Endothelial cell of hepatic sinusoid (primary cell): ENCODE data around the gene TNS3.

Experiments used
- in situ Hi-C: cut with HindIII; loops from 2 replicates; pipeline ENCODE4 v1.10.0; 2017; ENCODE audit warnings: low sequenced_read_pairs

The TNS3 gene

DNA sequence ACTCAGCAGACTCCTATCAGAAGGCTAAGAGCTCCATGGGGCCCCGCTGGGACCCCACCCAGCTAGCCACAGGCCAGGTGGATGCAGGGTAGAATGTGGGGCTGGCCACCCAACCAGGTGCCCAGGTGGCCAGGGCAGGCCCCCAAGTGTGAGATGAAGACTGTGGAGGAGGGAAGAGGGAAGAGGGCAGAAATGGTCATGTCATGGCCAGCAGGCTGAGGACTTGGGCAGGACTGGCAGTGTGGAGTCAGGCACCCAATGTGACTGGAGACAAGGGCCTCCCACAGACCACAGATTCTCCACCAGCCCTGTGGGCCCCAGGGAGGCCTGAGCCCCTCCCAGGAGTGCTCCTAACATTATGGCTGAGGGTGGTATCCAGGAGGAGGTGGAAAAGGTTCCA is 141.6 kb downstream of the TNS3 start:
- in situ Hi-C loops: no loop called here

DNA sequence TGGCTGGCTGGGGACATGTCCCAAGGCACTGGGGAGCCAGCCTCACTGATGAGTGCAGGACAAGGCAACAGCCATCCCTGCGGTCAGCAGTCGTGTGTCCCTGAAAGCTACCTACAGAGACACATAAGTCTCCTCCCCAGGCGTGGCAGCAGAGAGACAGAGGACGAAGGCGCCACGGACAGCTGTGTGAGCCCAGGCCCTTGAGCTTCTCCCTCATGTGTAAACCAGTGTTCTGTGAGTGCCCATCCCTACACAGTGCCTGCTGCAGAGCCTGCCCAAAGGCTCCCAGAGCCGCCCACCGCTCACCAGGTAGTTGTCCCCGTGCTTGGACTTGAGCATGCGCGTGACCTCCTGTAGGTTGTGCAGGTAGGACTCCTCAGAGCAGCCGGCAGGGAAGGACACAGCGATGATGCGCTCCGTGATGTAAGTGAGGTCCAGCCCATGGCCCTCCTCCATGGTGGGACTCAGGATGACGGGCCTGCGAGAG is 142.7 kb downstream of the TNS3 start:
- in situ Hi-C loops: no loop called here

DNA sequence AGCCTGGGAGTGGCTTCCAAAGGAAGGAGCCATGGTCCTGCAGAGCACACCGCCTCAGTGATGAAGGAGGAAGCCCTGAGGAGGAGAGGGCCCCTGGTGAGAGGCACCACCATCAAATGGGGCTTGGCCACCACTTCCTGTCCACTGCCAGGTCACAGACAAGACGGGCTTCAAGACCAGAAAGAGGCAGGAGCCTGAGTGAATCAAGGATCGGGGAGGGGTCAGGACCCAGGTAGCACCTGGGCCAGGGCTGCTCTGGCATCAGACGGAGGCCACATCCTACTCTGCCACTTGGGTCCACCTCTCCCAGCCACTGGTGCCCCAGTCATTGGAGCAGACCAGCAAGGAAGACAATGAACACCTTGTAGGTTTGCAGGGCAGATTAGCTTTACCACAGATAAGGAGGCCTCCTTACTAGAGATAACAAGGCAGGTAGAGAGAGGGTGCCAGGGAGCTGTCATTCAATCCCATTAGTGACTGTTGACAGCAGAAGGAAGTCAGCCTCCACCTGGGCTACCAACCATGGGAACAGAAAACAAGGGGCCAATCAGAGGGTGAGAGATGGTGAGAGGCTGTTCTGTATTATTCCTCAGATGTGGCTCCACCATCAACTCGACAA is 143.4 kb downstream of the TNS3 start:
- in situ Hi-C loops: no loop called here

DNA sequence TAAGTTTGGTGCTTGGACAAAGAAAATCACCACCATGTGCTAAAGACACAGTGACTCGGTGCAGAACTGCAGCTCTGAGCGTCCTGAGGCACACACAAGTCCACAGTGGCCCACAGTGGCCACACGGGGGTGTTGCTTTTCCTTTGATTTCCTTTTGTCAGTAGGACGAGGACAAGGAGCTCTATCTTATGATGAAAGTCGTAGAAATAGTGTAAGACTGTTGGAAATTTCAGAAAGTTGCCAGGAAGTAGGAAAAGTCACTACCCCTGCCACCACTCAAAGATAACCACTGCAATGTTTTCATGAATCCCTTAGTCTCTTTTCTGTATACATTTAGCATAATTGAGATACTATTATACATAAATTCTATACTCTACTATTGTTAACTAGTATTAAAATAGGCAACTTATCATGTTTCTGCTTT is 146.0 kb downstream of the TNS3 start:
- in situ Hi-C loops: no loop called here

DNA sequence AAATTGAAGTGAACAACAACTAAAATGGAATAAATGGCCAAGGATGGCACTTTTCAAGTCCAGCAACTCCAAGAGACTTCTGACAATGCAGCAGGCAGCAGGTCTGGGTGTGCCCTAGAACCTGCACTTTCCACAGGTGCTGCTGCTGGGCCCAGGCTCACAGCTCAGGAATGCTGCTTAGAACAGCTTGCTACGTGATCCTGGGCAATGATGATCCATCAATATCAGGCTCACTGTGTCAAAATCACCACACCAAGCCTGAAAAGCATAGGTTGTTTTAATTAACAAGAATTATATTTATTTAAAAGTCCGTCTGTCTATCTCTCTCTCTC is 148.4 kb downstream of the TNS3 start:
- in situ Hi-C loops: no loop called here

DNA sequence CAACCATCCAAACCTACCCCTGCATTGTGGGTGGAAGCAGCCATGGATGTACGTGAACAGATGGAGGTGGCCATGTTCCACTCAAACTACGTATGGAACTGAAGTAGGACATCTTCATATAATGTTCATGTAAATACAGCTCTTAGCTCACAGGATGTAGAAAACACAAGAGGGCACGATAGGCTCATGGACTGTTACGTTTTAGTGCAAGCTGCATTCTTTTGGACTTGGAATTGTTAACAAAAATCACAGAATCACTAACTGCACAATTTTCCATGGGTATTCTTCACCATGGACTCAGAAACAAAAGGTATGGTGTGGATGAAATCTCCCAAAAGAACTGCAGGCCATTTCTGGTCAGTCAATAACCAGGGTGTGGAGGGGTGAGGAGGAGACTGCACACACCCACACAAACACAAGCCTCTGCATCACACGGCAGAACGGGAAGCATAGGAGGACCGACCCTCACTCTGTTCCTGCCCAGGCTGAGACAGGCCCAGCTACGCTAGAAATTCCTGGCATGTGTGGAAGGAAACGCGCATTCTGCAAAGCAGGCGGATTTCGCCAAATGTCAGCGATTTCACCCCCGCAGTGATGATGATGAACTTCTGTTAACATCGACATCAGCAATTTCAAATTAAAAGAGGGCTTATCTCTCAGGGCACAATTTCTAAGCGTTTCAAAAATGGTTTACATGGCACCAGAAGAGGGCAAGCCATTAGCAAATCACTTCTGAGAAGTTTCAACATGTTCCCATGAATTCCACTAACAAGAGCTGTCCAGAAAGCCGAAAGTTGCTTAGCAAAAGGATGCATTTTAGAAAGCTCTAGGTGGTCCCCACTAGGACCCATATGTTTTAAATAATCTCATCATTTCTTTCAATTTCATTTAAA is 149.0 kb downstream of the TNS3 start:
- in situ Hi-C loops: no loop called here

DNA sequence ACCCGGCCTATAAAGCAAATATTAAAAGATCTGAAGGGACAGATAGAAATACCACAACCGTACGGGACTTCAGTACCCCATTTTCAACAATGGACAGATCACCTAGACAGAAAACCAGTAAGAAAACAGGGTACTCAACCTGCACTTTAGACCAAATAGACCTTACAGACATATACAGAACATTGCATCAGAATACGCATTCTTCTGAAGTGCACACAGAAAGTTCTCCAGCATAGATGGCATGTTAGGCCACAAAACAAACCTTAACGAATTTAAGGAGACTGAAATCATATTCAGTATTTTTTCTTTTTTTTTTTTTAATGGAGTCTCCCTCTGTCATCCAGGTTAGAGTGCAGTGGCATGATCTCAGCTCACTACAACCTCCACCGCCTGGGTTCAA is 151.5 kb downstream of the TNS3 start:
- in situ Hi-C loops: no loop called here

DNA sequence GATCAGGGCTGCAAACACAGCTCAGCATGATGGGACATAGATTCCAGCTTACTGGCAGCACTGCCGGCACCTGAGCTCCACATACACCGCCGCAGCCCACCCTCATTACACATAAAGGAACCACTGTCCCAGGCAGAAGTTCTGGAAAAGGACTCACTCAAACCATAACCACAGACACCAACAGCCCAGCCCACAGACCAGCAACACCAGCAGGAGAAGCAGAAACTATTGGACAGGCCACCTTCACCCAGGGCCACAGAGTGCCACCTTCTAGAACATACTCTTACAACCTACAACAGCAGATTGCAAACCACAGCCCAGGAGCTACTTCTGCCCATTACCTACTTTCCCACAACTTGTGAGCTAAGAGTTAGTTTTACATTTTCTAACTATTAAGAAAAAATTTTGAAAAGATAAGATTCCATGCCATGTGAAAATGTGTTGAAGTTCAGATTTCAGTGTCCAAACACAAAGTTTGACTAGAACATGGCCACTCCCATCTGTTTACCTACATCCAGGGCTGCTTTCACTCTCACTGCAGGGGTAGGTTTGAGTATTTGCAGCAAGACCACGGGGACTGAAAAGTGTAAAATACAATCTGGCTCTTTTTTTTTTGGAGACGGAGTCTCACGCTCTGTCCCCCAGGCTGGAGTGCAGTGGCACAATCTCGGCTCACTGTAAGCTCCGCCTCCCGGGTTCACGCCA is 153.0 kb downstream of the TNS3 start:
- in situ Hi-C loops: no loop called here

DNA sequence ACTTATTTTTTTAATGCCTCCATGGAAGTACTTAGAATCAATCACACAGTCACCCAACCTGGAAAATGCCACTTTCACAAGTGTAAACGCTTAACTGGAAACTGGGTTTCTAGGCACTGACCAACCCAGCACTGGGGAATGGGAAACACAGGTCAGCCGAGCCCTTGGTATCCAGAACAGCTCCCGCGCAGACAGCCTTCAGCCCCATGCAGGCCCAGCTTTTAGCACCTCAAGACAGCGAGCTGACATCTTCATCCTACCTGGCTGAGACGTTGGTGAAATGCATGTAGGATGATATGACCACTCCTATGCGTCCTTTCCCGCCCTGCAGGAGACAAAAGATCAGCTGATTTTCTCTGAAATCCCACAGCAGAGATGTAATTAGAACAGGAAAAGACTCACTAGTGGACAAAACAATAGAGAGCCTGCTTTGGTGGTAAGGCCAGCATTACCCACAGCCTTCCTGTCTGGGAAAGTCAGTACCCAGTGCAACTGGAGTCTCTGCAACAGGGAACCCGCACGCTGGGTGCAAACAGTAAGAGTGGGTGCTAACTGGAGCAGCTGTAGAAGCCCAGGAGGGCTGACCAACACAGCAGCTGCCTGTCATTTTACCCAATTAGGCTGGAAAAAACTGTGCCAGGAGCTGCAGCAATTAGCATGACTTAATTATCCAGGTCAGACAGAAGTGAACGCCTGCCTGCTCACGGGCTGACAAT is 153.7 kb downstream of the TNS3 start:
- in situ Hi-C loops: no loop called here

DNA sequence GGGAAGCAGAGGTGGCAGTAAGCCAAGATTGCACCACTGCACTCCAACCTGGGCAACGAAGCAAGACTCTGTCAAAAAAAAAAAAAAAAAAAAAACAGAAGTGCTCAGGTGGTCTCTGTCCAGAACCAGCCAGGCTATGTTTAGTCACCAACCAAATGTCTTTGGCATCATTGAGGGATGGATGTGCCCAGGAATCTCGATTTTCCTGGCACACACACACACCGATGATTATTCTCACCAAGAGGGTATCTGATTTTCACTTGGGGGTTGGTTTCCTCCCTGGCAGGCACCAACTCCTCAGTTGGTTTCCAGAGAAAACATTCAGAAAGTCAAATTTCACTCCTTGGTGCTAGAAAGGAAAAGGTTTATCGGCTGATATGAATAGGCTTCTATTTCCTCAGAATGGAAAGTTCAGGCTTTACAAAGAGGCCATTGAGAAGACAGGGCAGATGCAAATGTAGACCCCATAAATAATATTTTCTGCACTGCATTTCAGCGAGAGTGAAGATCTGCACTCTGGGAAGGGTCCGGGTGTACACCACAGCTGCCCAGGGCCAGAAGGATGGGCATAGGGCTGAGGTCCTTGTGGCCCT is 154.8 kb downstream of the TNS3 start:
- in situ Hi-C loops: no loop called here

DNA sequence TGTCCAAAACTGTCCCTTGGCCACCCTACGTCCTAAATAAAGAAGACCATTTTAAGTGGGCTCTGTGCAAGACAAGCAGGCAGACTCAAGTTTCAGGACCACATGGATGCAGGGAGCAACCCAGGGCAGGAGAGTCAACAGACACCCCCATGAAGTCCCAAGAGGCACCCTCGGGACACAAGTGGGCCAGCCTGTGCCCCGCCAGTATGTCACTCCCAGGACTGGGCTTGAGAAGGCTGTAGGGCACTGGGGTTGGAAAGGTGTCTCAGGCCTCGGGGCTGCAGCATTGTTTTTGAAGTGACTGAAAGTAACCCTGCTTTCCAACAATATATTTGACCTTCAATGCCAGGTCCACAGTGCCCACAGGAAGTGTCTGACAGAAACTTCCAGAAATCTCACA is 157.4 kb downstream of the TNS3 start:
- in situ Hi-C loops: no loop called here

DNA sequence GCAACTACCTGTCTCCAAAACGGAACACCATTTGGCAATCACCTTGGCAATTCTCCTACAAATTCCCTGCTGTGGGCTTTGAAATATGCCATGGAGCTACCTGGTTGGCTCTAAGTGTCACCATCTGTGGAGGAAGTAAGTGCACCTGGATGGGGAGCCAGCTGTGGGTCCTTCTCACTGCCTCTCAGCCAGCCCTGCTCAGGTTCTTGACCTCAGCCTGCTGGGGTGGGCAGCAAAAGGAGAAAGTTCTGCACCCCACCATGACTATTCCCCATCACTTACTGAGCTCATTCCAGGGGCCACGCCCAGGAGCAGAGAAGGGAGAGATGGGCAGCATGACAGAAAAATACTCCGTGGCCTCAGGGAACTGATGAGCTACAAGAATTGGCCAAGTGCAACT is 158.7 kb downstream of the TNS3 start:
- in situ Hi-C loops: no loop called here

DNA sequence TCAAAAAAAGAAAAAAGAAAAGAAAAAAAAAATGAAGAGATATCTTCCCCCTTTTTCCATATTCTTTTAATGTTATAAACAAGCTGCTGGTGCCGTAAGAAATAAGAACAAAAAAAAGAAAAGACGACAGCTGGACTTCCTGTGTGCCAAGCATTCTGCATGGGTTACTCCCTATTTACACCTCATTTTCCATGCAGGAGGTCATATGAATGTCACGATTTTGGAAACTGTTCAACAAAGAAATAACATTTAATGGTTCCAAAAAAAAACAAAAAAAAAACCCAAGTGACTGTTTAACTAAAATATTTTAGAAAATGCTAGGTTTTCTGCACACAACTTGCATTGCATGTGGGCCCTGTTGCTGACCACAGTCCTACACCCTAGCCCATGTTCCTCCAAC is 159.3 kb downstream of the TNS3 start:
- in situ Hi-C loops: no loop called here

DNA sequence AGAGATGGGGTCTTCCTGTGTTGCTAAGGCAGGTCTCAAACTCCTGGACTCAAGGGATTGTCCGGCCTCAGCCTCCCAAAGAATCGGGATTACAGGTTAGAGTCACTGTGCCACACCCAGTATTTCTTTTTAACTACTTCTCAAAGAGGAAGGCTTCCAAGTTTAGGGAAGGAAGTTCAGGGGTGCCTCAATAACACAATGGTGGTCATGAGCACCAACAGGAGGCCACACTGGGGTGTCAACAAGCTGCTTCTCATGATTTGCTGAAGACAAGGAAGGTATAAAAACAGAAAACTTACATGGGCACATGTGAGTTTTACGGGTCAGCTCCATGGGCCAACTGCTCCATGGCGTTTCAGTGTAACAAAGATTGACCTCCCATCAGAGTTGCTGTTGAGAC is 160.5 kb downstream of the TNS3 start:
- in situ Hi-C loops: no loop called here

DNA sequence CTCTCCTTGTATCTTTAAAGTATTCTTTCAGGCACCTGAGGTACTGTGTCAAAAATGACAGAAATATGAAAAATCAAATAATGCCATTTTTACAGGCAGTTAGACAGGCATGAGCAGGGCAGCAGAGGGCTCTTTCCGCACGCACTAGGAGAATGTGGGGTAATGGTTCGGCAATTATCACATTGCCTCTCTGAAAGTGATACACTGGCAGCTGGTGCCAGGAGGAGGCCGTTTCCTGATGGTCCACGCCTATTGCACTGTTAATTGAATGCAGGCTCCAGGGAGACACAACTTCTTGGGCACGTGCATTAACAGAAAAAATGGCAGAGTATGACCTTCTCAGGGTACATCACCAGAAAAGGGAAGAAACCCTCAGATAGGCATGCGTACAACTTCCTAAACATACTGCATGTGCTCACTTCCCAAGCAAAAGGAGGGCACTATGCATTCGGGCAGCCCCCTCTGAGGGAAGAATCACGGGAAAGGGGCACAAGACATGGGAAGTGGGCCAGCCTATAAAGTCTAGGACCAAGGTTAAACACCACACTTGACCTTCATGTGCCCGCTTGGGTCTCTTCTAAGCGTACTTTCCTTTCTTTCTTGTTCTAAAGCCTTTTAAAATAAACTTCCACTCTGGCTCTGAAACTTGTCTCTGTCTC is 161.7 kb downstream of the TNS3 start:
- in situ Hi-C loops: no loop called here

DNA sequence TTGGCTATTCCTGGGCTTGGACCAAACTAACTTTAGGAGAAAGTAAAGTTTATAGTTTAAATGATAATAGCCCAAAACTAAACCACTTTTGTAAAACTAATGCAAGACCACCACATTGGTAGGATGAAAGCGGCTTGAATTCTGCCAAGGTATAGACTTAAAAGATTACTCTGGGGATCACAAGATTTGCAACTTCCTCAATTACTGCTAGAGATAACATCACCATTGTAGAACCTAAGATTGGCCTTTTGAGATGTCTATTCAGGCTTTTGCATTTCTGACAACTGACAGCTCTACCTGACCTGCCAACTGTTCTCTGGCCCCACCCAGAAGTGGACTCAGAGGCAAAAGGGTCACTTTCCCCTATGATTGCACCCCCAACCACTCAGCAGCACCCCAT is 162.4 kb downstream of the TNS3 start:
- in situ Hi-C loops: no loop called here

DNA sequence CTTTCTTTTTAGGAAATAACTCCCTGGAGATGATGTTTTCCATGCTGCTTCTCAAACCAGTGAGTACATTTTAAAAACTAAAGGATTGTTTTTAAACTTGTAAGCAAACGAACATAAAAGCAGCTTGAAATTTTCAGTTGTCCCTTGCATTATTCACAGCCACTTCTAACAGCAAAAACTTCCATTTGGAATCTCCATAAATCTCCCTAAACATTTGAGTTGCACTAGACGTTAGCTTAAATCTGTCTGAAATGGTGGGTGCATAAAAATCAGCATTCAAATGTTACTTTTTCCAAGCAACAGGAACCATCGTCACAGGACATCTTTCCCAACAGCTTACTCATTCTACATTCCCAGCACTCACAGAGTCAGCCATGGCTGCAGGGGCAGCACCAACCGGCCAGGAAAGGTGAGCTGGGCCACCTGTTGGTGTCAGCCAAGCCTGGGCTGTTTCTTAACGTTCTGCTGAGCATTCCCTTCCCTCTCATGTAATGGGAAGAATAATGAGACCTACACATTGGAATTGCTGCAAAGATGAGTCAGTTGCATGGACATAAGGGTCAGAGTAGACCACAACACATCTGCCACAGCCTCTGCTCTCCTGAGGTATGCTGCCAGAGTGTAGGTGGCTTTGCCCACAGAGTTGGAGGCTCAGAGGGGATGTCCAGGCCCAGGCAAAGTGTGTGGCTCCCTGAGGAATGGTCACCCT is 163.2 kb downstream of the TNS3 start:
- in situ Hi-C loops: no loop called here

DNA sequence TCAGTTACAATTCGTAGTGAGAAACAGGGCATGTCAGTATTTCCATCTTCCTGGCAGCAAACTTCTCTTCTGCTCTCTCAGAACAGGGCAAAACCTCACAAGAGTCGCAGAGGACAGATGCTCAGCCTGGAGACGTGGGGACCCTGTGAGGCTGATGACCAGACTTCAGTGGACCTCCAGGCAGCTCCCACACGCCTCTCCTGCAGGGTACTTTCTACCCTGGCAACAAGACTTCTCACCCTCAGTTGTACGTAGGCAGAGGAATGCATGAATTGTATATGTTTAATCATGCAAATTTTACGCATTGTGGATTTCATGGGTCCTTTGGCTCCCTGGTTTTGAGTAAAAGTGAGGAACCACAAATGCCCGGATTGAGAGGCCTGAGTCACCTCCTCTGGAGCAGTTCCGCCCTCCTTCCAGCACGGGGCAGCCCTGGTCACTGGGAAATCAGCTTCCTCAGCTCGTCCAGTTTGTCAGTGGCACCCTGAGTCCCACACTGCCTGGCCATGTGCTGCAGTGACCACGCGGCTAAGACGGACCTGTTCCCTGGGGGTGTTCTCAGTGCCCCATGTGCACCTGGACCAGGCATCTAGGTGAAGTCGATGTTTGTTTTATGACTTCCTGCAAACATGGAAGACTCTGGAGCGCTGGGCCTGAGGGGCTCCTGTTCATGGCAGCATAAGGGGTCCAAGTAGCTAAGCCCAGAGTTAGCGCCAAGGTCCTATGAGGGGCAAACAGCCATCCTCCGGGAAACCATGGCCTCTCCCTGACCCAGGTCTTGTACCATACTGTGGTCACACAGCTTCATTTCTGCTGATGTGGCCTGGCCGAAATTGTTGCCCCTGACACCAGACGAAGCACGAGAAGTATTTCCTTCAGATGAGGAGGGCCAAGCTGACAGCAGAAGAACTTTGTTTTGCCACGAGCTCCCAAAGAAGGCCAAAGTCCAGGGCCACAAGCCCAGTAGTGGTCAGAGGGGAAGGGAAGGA is 165.1 kb downstream of the TNS3 start:
- in situ Hi-C loops: no loop called here
